SJSA1 (cell line): ENCODE measurements around the gene GALR2. TPM values are rescaled to one million over a fixed set of nuclear protein-coding genes. Genes with fewer than 3 reads are reported as not detected.

Experiments used
- DNase-seq, 2 experiments: peaks; one replicate each; pipeline ENCODE4 v3.0.0-alpha.2; 2015 to 2020; ENCODE audit warnings: low spot score in 2 of 2, low read depth in 1 of 2
- H3K27ac ChIP-seq: fragments of 250-450 bp; sonication (Bioruptor Pico); 2 replicates; pipeline ENCODE4 v1.5.1; 2020; ENCODE audit warnings: mild to moderate bottlenecking, moderate library complexity
- H3K27me3 ChIP-seq: fragments of 250-450 bp; sonication (Bioruptor Pico); replicated peaks from 2 replicates; pipeline ENCODE4 v1.5.1; 2020; ENCODE audit warnings: mild to moderate bottlenecking, moderate library complexity
- H3K36me3 ChIP-seq: fragments of 250-450 bp; sonication (Bioruptor Pico); 2 replicates; pipeline ENCODE4 v1.5.1; 2020; ENCODE audit warnings: mild to moderate bottlenecking
- H3K4me1 ChIP-seq: fragments of 250-450 bp; sonication (Bioruptor Pico); replicated peaks from 2 replicates; pipeline ENCODE4 v1.6.1; 2021; ENCODE audit warnings: mild to moderate bottlenecking
- H3K4me3 ChIP-seq: fragments of 250-450 bp; sonication (Bioruptor Pico); 2 replicates; pipeline ENCODE4 v1.5.1; 2020; ENCODE audit warnings: mild to moderate bottlenecking
- H3K9me3 ChIP-seq: fragments of 250-450 bp; sonication (Bioruptor Pico); replicated peaks from 2 replicates; pipeline ENCODE4 v1.5.1; 2020; ENCODE audit warnings: mild to moderate bottlenecking
- total RNA-seq: library from RNA; depleted of rRNA; stranded (reverse); fragments of >200 nt; shearing (Covaris generic); gene quantifications from 2 replicates; pipeline ENCODE4 v1.2.3, GENCODE V29; 2014

GALR2 gene
- total RNA-seq, 1 experiment from 2014 or later, result 0.18 TPM

DNA sequence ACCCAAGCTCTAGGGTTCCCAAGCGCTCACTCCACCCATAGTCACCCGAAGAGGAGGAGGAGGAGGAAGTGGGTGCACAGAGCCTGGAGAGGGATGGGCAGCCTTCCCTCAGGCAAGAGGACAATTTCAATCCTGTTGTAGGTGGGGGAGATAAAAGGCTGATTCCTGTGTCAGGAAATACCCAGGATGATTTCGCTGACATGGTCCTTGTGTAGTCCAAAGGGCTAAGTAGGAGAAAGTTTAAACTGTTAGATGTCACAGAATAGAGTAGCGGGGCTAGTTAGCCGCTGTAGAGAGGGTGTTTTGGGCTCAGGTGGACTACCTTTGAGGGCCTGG, 30.3 kb downstream of the GALR2 start:
- no peaks in the 10 kb centered on the region for H3K27me3 ChIP-seq
- H3K27ac ChIP-seq, result no peak overlapping the region
- H3K36me3 ChIP-seq, result peaks cover 29% of the 10 kb centered on the region
- H3K4me1 ChIP-seq, result peaks cover 18% of the 10 kb centered on the region
- H3K4me3 ChIP-seq, result no peak overlapping the region
- H3K9me3 ChIP-seq, result no peaks in the 10 kb centered on the region
- no peak for DNase-seq

DNA sequence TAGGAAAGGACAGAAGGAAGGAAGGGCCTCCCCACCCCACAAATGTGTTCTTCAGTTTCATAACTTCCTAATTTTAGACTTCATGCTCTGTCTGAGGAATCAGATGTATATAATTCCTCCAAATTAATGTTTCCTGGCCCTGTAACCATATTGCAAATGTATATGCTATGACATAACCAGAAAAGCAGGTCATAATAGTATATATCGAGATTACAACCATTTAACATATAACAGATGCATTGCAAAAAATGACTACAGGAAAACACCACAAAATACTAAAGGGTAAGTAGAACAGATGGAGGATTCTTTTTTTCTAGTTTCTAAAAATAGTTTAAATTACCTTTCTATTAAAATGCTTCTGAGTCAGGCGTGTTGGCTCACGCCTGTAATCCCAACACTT, 32.1 kb downstream of the GALR2 start:
- no peaks in the 10 kb centered on the region for H3K27me3 ChIP-seq
- peaks cover 13% of the 10 kb centered on the region for H3K36me3 ChIP-seq
- no peak for DNase-seq
- H3K4me1 ChIP-seq, result peaks cover 18% of the 10 kb centered on the region
- no peak overlapping the region for H3K27ac ChIP-seq
- H3K9me3 ChIP-seq, result no peaks in the 10 kb centered on the region
- H3K4me3 ChIP-seq, result no peak overlapping the region

DNA sequence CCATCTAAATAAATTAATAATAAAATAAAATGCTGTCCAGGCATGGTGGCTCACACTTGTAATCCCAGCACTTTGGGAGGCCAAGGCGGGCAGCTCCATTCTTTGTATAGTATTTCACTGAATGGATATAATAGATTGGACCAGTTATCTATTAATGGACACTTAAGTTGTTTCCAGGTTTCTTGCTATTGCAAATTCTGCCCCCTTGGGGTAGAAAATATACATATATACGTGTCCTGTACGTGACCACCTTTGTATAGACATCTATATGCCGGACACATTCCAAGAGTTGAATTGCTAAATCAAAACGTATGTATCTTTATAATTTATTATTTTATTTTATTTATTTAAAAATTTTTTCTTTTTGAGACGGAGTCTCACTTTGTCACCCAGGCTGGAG, 32.9 kb downstream of the GALR2 start:
- H3K27ac ChIP-seq, result no peak overlapping the region
- H3K36me3 ChIP-seq, result peaks cover 6% of the 10 kb centered on the region
- DNase-seq, result no peak
- peaks cover 11% of the 10 kb centered on the region for H3K4me1 ChIP-seq
- peaks cover 6% of the 10 kb centered on the region; the same call in 1 of the 2 replicates for H3K27me3 ChIP-seq
- H3K9me3 ChIP-seq, result no peaks in the 10 kb centered on the region
- no peak overlapping the region for H3K4me3 ChIP-seq

DNA sequence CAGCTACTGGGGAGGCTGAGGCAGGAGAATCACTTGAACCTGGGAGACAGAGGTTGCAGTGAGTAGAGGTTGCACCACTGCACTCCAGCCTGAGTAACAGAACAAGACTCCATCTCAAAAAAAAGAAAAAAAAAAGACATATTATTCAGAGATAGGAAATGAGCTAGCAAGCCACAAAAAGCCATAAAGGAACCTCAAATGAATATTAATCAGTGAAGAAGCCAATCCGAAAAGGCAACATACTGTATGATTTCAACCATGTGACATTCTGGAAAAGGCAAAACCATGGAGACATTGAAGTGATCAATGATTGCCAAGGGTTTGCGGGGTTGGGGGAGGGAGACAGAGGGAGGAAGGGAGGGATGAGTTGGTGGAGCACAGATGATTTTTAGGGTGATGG, 37.4 kb downstream of the GALR2 start:
- no peaks in the 10 kb centered on the region for H3K4me1 ChIP-seq
- no peaks in the 10 kb centered on the region for H3K36me3 ChIP-seq
- H3K27me3 ChIP-seq, result peaks cover 7% of the 10 kb centered on the region; the same call in 1 of the 2 replicates
- H3K9me3 ChIP-seq, result peaks cover 4% of the 10 kb centered on the region; the same call in 1 of the 2 replicates
- no peak for DNase-seq
- no peak overlapping the region for H3K4me3 ChIP-seq
- H3K27ac ChIP-seq, result no peak overlapping the region

DNA sequence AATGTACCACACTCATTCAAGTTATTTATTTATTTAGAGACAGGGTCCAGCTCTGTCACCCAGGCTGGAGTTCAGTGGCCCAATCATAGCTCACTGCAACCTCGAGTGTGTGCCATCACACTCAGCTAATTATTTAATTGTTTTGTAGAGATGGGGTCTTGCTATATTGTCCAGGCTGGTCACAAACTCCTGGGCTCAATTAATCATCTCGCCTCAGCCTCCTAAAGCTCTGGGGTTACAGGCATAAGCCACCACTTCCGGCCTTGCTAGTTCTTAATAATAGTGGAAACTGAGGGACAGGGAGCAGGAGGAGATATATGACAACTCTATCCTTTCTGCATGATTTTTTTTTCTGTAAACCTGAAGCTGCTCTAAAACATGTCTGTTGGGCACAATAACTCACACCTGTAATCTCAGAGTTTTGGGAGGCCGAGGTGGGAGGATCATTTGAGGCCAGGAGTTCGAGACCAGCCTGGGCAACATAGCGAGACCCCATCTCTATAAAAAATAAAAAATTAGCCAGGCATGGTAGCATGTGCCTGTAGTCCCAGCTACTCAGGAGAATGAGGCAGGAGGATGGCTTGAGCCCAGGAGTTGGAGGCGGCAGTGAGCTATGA, 40.7 kb downstream of the GALR2 start:
- Histone ChIP-seq H3K27ac (no peak overlapping the region), H3K27me3 (peaks cover 7% of the 10 kb centered on the region; the same call in 1 of the 2 replicates), H3K36me3 (no peaks in the 10 kb centered on the region), H3K4me1 (no peaks in the 10 kb centered on the region), H3K4me3 (no peak overlapping the region), H3K9me3 (peaks cover 4% of the 10 kb centered on the region; the same call in 1 of the 2 replicates)
- DNase-seq, result no peak

DNA sequence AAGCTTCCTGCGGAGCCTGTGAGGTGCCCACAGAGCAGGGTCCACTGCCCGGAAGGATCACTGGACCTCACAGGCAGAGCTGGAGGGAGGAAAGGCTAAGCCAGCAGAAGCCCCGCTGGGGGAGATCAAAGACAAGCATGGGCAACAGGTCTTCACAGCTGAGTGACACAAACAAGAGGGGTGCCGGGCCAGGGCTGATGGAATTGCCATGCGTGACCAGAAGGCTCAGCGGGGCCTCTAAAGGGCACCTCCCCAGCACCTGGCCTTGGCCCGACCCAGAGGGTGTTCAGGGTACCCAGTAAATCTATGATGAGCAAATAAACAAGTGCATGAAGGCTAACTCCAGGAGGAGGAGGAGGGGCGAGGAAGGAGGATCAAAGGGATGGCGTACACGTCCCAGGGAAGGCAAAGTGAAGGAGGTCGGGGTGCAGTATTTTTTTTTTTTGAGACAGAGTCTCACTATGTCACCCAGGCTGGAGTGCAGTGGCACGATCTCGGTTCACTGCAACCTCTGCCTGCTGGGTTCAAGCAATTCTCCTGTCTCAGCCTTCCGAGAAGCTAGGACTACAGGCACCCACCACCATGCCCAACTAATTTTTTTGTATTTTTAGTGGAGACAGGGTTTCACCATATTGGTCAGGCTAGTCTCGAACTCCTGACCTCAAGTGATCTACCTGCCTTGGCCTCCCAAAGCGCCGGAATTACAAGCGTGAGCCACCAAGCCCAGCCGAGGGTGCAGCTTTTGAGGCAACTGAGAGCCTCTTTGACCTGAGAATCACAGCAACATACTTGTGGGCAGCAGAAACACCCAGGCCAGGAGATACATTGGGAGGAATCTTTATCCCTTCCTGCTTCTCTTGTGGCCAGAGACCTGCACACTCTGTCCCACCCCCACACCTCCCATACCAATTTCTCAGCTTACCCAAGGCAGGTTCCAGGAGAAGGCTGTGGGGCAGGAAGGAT, 45.1 kb downstream of the GALR2 start:
- Histone ChIP-seq H3K4me1 (peaks cover 8% of the 10 kb centered on the region; the same call in 1 of the 2 replicates), H3K27me3 (no peaks in the 10 kb centered on the region), H3K36me3 (no peaks in the 10 kb centered on the region), H3K4me3 (no peak overlapping the region), H3K9me3 (no peaks in the 10 kb centered on the region), H3K27ac (no peak overlapping the region)
- DNase-seq, result no peak

DNA sequence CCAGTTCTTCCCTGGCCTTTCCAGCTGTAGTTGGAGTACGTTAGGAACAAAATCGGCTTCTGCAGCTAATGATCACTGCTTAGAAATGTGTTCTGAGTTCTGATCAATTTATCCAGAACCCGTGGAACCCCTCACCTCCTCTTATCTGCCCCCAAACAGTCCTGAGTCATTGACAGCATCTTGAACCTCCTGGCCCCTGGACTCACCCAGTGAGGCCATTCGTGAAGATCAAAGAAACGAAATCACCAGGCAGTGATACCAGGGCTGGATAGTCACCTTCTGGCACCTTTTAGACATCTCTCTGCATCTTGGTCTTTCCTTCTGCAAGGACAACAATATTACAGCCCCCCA, 46.1 kb downstream of the GALR2 start:
- Histone ChIP-seq H3K4me3 (no peak overlapping the region), H3K9me3 (no peaks in the 10 kb centered on the region), H3K27me3 (no peaks in the 10 kb centered on the region), H3K27ac (no peak overlapping the region), H3K36me3 (no peaks in the 10 kb centered on the region), H3K4me1 (peaks cover 8% of the 10 kb centered on the region; the same call in 1 of the 2 replicates)
- DNase-seq, result no peak

DNA sequence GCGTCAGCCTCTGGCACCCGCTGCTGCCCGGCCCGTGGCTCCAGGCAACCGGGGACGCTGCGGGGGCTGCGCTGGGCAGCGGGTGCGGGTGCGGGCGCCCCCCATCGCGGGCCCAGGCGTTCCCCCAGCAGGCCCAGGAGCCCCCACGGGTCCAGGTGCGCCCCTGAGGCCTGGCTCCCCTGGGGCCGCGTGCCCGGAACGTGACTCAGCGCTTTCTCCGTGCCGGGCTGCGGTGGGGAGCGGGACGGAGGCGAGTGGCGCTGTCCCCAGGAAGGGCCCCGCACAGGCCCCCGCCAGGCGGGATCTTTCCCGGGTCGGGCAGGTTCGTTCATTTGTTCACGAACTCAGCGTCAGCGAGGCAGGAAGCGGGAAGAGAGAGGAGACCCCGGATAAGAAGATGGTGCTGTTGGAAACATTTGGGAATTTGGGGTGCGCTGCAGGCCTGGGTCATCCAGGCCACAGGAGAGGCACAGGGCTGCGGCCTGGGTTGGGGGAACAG, 47.4 kb downstream of the GALR2 start:
- no peak overlapping the region for H3K27ac ChIP-seq
- no peak for DNase-seq
- H3K27me3 ChIP-seq, result 0 out of 2 replicates have a peak, but pooled peaks cover 3% of the 10 kb centered on the region
- no peak overlapping the region for H3K4me3 ChIP-seq
- H3K9me3 ChIP-seq, result no peaks in the 10 kb centered on the region
- H3K4me1 ChIP-seq, result peaks cover 8% of the 10 kb centered on the region; the same call in 1 of the 2 replicates
- H3K36me3 ChIP-seq, result no peaks in the 10 kb centered on the region

DNA sequence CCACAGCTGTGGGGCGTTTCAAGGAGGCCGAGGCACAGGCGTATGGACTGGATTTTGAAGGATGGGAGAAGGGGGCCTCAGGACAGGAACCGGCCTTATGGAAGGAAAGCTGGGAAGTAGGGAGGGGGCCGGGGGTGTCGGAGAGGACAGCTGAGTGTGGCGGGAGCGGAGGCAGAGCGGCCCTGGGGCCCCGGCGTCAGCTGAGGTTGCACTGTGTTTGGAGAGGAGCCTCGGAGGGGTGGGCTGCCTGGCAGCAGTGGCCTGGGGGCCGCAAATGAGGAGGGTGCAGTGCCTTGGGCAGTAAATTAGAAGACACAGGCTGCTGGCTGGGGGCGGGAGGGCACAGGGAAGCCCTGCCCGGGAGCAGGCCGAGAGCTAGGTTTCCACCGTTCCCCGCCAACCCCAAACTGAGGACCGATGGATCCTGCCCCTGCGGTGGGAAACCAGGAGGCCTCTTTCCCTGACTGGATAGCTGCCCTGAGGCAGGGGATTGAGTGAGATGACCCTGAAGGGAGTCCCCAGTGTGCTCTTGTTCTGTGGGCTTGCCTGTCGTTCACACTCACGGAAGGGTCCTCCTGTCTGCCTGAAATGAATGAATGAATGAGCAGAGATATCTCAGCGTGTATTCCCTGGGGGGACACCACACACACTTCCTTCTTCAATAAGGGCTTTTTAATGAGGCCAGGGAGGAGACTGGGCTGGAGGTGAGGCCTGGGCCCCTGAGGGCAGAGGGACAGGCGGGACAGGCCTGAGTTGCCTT, 48.0 kb downstream of the GALR2 start:
- Histone ChIP-seq H3K9me3 (no peaks in the 10 kb centered on the region), H3K27me3 (0 out of 2 replicates have a peak, but pooled peaks cover 3% of the 10 kb centered on the region), H3K4me3 (no peak overlapping the region), H3K4me1 (peaks cover 8% of the 10 kb centered on the region; the same call in 1 of the 2 replicates), H3K27ac (no peak overlapping the region), H3K36me3 (no peaks in the 10 kb centered on the region)
- no peak for DNase-seq

DNA sequence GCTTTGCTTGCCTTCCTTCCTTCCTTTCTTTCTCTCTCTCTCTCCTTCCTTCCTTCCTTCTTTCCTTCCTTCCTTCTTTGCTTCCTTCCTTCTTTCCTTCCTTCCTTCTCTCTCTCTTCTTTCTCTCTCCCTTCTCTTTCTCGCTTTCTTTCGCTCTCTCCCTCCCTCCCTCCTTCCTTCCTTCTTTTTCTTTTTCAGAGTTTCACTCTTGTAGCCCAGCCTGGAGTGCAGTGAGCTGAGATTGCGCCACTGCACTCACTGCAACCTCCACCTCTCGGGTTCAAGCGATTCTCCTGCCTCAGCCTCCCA, 48.6 kb downstream of the GALR2 start:
- no peak for DNase-seq

DNA sequence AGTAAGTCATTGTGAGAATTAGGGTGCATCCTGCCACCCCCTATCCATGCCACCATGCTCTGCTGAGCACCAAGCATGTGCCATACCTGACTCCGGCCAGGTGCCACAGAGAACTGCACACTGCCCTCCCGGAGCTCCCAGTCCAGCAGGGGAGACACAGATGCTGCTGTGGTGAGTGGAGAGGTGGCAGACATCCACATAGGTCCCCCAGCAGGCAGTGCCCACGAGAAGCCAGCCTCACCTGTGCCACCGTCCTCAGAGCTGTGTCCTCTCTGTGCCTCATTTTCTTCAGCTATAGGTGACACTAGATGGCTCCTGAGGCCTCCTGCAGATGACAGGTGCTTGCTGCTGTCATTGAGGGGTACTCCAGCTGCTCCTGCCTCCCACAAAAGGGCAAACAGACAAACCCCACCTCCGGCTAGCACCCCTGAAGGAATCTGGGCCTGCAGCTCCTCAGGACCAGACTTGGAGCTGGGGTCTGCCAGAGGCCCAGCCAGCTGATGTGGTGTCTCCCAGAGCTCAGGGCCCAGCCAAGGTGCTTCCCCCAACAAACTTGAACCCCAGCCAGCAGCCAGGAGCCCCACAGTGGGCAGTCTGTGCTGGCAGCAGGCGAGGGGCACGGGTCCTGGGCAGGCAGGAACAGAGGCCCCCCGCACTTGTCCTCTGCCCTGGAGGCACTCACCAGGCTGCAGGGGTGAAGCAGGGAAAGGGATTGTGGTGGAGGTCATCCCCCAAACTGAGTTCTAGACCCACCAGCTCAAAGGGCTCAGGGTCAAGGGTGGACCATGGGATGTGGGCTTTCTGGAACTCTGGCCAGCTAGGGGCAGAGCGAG, 49.4 kb downstream of the GALR2 start:
- Histone ChIP-seq H3K4me1 (peaks cover 8% of the 10 kb centered on the region; the same call in 1 of the 2 replicates), H3K4me3 (no peak overlapping the region), H3K36me3 (no peaks in the 10 kb centered on the region), H3K9me3 (no peaks in the 10 kb centered on the region), H3K27ac (no peak overlapping the region), H3K27me3 (0 out of 2 replicates have a peak, but pooled peaks cover 3% of the 10 kb centered on the region)
- no peak for DNase-seq

More for the DNA sequence above, 48.6 kb downstream of the GALR2 start:
- Histone ChIP-seq H3K9me3 (no peaks in the 10 kb centered on the region), H3K4me1 (peaks cover 8% of the 10 kb centered on the region; the same call in 1 of the 2 replicates), H3K27me3 (0 out of 2 replicates have a peak, but pooled peaks cover 3% of the 10 kb centered on the region), H3K27ac (no peak overlapping the region), H3K36me3 (no peaks in the 10 kb centered on the region), H3K4me3 (no peak overlapping the region)

DNA sequence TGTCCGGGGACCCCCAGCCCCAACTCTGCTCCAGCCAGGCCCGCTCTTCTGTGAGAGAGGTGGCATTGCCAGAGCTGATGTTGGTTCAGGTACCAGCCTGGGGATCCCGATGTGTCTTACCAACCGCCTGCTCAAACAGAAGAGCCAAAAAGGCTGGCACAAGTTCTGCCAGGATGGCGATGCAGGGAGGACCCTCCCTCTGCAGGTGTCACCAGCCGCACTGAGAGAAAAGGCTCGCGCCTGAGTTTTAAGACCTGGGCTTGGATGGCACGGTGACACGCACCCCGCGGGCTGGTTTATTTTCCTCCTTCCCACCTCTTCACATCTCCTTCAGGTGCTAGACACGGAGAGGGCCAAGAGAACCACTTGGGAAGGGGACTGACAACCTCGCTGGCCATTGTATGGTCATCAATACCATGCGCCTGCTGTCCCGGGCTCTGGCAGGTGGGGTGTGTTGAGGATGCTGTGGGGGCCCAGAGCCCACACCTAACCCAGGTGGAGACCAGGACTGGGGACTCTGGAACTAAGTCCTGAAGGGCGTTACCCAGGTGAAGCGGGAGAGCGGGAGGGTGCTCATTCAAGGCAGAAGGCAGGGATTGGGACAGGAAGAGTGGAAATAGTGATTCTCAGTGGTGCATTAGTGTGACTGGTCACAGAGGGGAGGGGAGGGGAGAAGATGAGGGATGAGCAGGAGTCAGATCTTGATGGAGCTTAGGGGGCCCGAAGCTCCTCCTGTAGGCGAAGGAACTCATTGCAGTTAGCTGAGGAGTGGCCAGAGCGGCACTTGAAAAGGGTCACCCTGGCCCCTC, 50.2 kb downstream of the GALR2 start:
- H3K9me3 ChIP-seq, result no peaks in the 10 kb centered on the region
- peaks cover 8% of the 10 kb centered on the region; the same call in 1 of the 2 replicates for H3K4me1 ChIP-seq
- H3K27ac ChIP-seq, result no peak overlapping the region
- no peak for DNase-seq
- H3K4me3 ChIP-seq, result no peak overlapping the region
- 0 out of 2 replicates have a peak, but pooled peaks cover 3% of the 10 kb centered on the region for H3K27me3 ChIP-seq
- H3K36me3 ChIP-seq, result no peaks in the 10 kb centered on the region
